SK-N-SH (cell line): ENCODE data around the gene LYRM4. TPM values are rescaled to one million over a fixed set of nuclear protein-coding genes. Genes with fewer than 3 reads are reported as not detected.

Source experiments
- CTCF ChIA-PET: fragments of 300-600, 350-600 bp; formaldehyde crosslinking; extraction: SDS; loops from one replicate; lab custom pipeline; 2021; lab: Yijun Ruan, JAX
- POLR2A ChIA-PET: fragments of 350-600 bp; sonication (Branson Sonifier 250); formaldehyde crosslinking; extraction: SDS; loops from one replicate; lab custom pipeline; 2020; ENCODE audit warnings: antibody characterized with exemption, inconsistent platforms; lab: Yijun Ruan, JAX
- DNase-seq: peaks from one replicate; pipeline ENCODE4 v3.0.0; 2012
- H2AFZ ChIP-seq: fragments of 200-600 bp; sonication (generic); 2 replicates; pipeline ENCODE4 v1.8.1; 2016; ENCODE audit warnings: antibody characterized with exemption, mild to moderate bottlenecking, low read depth
- H3F3A ChIP-seq: fragments of 200-600 bp; sonication (generic); replicated peaks from 2 replicates; pipeline ENCODE3; 2016; ENCODE audit warnings: antibody characterized with exemption, mild to moderate bottlenecking; ENCODE audit not compliant: insufficient read depth
- H3K27ac ChIP-seq, 2 experiments: fragments of 200-500 bp in 1 of 2; fragments of 200-600 bp in 1 of 2; sonication (Bioruptor generic) in 1 of 2; sonication (generic), shearing (Covaris generic) in 1 of 2; 2 replicates each; pipeline versions ENCODE4 v1.5.1 to v1.6.1; 2014 to 2016; ENCODE audit warnings: low read depth in 2 of 2, inconsistent platforms in 1 of 2, low read length in 1 of 2, mild to moderate bottlenecking in 1 of 2, mixed read lengths in 1 of 2
- H3K27me3 ChIP-seq: fragments of 200-600 bp; sonication (generic), shearing (Covaris generic); 2 replicates; pipeline ENCODE4 v1.6.1; 2016; ENCODE audit warnings: mixed run types; ENCODE audit not compliant: insufficient read depth
- H3K36me3 ChIP-seq, 2 experiments: fragments of 200-500 bp in 1 of 2; fragments of 200-600 bp in 1 of 2; sonication (Bioruptor generic) in 1 of 2; sonication (generic) in 1 of 2; replicated peaks in 1 of 2; 2 replicates each; pipeline versions ENCODE3 to v1.5.1; 2014 to 2016; ENCODE audit warnings: low read length in 1 of 2, mild to moderate bottlenecking in 1 of 2; ENCODE audit not compliant: insufficient read depth in 2 of 2, control insufficient read depth in 1 of 2
- H3K4me1 ChIP-seq, 2 experiments: fragments of 200-500 bp in 1 of 2; fragments of 200-600 bp in 1 of 2; sonication (Bioruptor generic) in 1 of 2; sonication (generic), shearing (Covaris generic) in 1 of 2; 2 replicates each; pipeline versions ENCODE4 v1.5.1 to v1.6.1; 2014 to 2016; ENCODE audit warnings: low read depth in 1 of 2, low read length in 1 of 2, mixed run types in 1 of 2; ENCODE audit not compliant: insufficient read depth in 2 of 2, control insufficient read depth in 1 of 2
- H3K4me2 ChIP-seq: fragments of 200-600 bp; sonication (generic), shearing (Covaris generic); 2 replicates; pipeline ENCODE4 v1.6.1; 2017; ENCODE audit warnings: mixed run types
- H3K4me3 ChIP-seq, 2 experiments: fragments of 200-500 bp in 1 of 2; fragments of 200-600 bp in 1 of 2; sonication (Bioruptor generic) in 1 of 2; sonication (generic), shearing (Covaris generic) in 1 of 2; 2 replicates each; pipeline versions ENCODE4 v1.5.1 to v1.8.1; 2014 to 2016; ENCODE audit warnings: low read depth in 2 of 2, inconsistent platforms in 1 of 2, low read length in 1 of 2, mild to moderate bottlenecking in 1 of 2, mixed read lengths in 1 of 2, moderate library complexity in 1 of 2
- H3K79me2 ChIP-seq: fragments of 200-600 bp; sonication (generic); 2 replicates; pipeline ENCODE4 v1.8.1; 2017; ENCODE audit warnings: mild to moderate bottlenecking; ENCODE audit not compliant: insufficient read depth
- H3K9ac ChIP-seq: fragments of 200-600 bp; sonication (generic); 2 replicates; pipeline ENCODE4 v1.6.1; 2017; ENCODE audit warnings: mixed run types
- H3K9me2 ChIP-seq: fragments of 200-600 bp; sonication (generic); 2 replicates; pipeline ENCODE4 v1.6.1; 2017; ENCODE audit warnings: mixed run types
- H3K9me3 ChIP-seq: fragments of 200-600 bp; sonication (generic); 2 replicates; pipeline ENCODE4 v1.6.1; 2017; ENCODE audit warnings: mixed run types, mild to moderate bottlenecking, moderate library complexity
- H4K20me1 ChIP-seq: fragments of 200-600 bp; sonication (generic); 2 replicates; pipeline ENCODE4 v1.6.1; 2017; ENCODE audit warnings: mild to moderate bottlenecking, mixed run types; ENCODE audit not compliant: insufficient read depth
- ELF1 ChIP-seq: IDR thresholded peaks from 2 replicates; pipeline ENCODE4 v1.4.0; 2012
- EP300 ChIP-seq, 2 experiments: IDR thresholded peaks; 2 replicates each; pipeline versions ENCODE4 v1.4.0 to v1.6.1; 2012; ENCODE audit warnings: borderline replicate concordance in 1 of 2, low read depth in 1 of 2, low read length in 1 of 2
- FOXJ3 ChIP-seq: sonication (generic); formaldehyde crosslinking; IDR thresholded peaks from 2 replicates; pipeline ENCODE4 v1.5.1; 2020; ENCODE audit warnings: mild to moderate bottlenecking, missing genetic modification reagents
- FOXM1 ChIP-seq: IDR thresholded peaks from 2 replicates; pipeline ENCODE4 v1.4.0; 2012; ENCODE audit warnings: low read depth, mild to moderate bottlenecking
- GATA2 ChIP-seq: sonication (generic); formaldehyde crosslinking; IDR thresholded peaks from 2 replicates; pipeline ENCODE4 v1.5.0; 2020; ENCODE audit warnings: mild to moderate bottlenecking, missing genetic modification reagents
- JUND ChIP-seq: IDR thresholded peaks from 2 replicates; pipeline ENCODE4 v1.4.0; 2012
- NFIC ChIP-seq: IDR thresholded peaks from 2 replicates; pipeline ENCODE4 v1.4.0; 2012; ENCODE audit warnings: borderline replicate concordance
- RAD21 ChIP-seq: IDR thresholded peaks from 2 replicates; pipeline ENCODE4 v1.6.1; 2012; ENCODE audit warnings: mild to moderate bottlenecking, low read length
- RFX5 ChIP-seq: IDR thresholded peaks from 2 replicates; pipeline ENCODE4 v1.6.1; 2012; ENCODE audit warnings: mild to moderate bottlenecking, improper control_type of control experiment, low read length
- RXRA ChIP-seq: IDR thresholded peaks from 2 replicates; pipeline ENCODE4 v1.4.0; 2012; ENCODE audit warnings: low read depth, mild to moderate bottlenecking, borderline replicate concordance
- SMC3 ChIP-seq: IDR thresholded peaks from 2 replicates; pipeline ENCODE4 v1.6.1; 2012; ENCODE audit warnings: low read depth, low read length, improper control_type of control experiment
- TAF1 ChIP-seq: IDR thresholded peaks from 2 replicates; pipeline ENCODE4 v1.6.1; 2012; ENCODE audit warnings: low read depth, mild to moderate bottlenecking, low read length, moderate library complexity, borderline replicate concordance
- TCF12 ChIP-seq: IDR thresholded peaks from 2 replicates; pipeline ENCODE4 v1.4.0; 2012
- WGBS: methylation state at CpG from one replicate; pipeline ENCODE4 v1.1.6; 2017; ENCODE audit warnings: low lambda C conversion rate; 5-methylcytosine and 5-hydroxymethylcytosine counted together
- polyA plus RNA-seq, 3 experiments: library from polyadenylated mRNA; depleted of rRNA; stranded (reverse); fragments of >200 nt; gene quantifications; 2 replicates each; pipeline ENCODE4 v1.2.3, GENCODE V29; 2012
- TF ChIP-seq, protein P1 (sequence below): fragments of 150-350 bp; IDR thresholded peaks from 2 replicates; pipeline ENCODE4 v1.6.1; 2016; ENCODE audit warnings: mild to moderate bottlenecking, low read depth, low read length
- TF ChIP-seq, protein P2 (sequence below): IDR thresholded peaks from 2 replicates; pipeline ENCODE4 v1.4.0; 2012; ENCODE audit warnings: low read depth, borderline replicate concordance
- TF ChIP-seq, protein P3 (sequence below): IDR thresholded peaks from 2 replicates; pipeline ENCODE4 v1.4.0; 2012; ENCODE audit warnings: low read depth
- TF ChIP-seq, protein P4 (sequence below): fragments of 150-350 bp; IDR thresholded peaks from 2 replicates; pipeline ENCODE4 v1.6.1; 2017; ENCODE audit warnings: antibody characterized with exemption, low read length, low read depth, borderline replicate concordance
- TF ChIP-seq, protein P5 (sequence below): IDR thresholded peaks from 2 replicates; pipeline ENCODE4 v1.6.1; 2012; ENCODE audit warnings: mild to moderate bottlenecking, low read depth, low read length, moderate library complexity

LYRM4 gene
- polyA plus RNA-seq, 1 of the 3 experiments (the other 2 are of a cell fraction): 37.2 TPM

DNA sequence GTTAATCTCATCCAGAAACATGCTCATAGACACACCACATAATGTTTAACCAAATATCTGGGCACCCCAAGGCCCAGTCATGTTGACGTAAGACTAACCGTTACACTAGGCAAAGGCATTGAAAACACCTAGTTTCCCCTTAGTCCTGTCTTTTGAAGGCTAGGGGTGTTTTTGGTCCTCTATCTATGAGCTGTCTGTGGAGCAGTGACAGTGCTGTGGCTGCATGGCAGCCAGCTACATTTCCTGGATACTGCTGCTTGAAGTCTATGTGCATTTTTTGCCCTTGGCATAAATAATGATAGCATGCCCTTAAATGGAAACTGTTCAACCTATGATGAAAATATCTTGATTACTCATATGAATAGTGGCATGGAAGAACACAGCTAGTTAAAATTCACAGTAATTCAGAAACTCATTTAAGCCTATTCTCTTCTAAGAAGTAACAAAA lies 19.2 kb upstream of the LYRM4 start:
- no peak overlapping the region for H3K9ac ChIP-seq
- no peak overlapping the region for H3K4me3 ChIP-seq
- H3K27ac ChIP-seq: no peak overlapping the region
- H3K9me3 ChIP-seq: no peaks in the 10 kb centered on the region
- peaks cover 0 to 3% of the 10 kb centered on the region in 2 experiments for H3K36me3 ChIP-seq
- no peaks in the 10 kb centered on the region for H3F3A ChIP-seq
- no peaks in the 10 kb centered on the region; a peak in 1 of 4 replicates for H3K4me1 ChIP-seq
- no peaks in the 10 kb centered on the region for H4K20me1 ChIP-seq
- H2AFZ ChIP-seq: no peak overlapping the region
- H3K79me2 ChIP-seq: peaks cover 4% of the 10 kb centered on the region; the same call in 1 of the 2 replicates
- DNase-seq: no peak
- TF ChIP-seq TCF12 (no peak), ELF1 (no peak), NFIC (no peak), JUND (no peak), TAF1 (no peak), SMC3 (no peak), FOXM1 (no peak), RAD21 (no peak), EP300 (IDR thresholded peaks at IDR 0.05; ENCODE audit: borderline replicate concordance in 1 of 2, low read depth in 1 of 2, low read length in 1 of 2) (no peak), GATA2 (no peak), RXRA (no peak), RFX5 (no peak), FOXJ3 (CRISPR knock-in tag) (no peak)
- TF ChIP-seq, protein P1, sequence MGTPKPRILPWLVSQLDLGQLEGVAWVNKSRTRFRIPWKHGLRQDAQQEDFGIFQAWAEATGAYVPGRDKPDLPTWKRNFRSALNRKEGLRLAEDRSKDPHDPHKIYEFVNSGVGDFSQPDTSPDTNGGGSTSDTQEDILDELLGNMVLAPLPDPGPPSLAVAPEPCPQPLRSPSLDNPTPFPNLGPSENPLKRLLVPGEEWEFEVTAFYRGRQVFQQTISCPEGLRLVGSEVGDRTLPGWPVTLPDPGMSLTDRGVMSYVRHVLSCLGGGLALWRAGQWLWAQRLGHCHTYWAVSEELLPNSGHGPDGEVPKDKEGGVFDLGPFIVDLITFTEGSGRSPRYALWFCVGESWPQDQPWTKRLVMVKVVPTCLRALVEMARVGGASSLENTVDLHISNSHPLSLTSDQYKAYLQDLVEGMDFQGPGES: no peak
- TF ChIP-seq, protein P2, sequence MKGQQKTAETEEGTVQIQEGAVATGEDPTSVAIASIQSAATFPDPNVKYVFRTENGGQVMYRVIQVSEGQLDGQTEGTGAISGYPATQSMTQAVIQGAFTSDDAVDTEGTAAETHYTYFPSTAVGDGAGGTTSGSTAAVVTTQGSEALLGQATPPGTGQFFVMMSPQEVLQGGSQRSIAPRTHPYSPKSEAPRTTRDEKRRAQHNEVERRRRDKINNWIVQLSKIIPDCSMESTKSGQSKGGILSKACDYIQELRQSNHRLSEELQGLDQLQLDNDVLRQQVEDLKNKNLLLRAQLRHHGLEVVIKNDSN: no peak
- TF ChIP-seq, protein P3, sequence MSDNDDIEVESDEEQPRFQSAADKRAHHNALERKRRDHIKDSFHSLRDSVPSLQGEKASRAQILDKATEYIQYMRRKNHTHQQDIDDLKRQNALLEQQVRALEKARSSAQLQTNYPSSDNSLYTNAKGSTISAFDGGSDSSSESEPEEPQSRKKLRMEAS: no peak
- TF ChIP-seq, protein P4, sequence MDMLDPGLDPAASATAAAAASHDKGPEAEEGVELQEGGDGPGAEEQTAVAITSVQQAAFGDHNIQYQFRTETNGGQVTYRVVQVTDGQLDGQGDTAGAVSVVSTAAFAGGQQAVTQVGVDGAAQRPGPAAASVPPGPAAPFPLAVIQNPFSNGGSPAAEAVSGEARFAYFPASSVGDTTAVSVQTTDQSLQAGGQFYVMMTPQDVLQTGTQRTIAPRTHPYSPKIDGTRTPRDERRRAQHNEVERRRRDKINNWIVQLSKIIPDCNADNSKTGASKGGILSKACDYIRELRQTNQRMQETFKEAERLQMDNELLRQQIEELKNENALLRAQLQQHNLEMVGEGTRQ: no peak
- TF ChIP-seq, protein P5, sequence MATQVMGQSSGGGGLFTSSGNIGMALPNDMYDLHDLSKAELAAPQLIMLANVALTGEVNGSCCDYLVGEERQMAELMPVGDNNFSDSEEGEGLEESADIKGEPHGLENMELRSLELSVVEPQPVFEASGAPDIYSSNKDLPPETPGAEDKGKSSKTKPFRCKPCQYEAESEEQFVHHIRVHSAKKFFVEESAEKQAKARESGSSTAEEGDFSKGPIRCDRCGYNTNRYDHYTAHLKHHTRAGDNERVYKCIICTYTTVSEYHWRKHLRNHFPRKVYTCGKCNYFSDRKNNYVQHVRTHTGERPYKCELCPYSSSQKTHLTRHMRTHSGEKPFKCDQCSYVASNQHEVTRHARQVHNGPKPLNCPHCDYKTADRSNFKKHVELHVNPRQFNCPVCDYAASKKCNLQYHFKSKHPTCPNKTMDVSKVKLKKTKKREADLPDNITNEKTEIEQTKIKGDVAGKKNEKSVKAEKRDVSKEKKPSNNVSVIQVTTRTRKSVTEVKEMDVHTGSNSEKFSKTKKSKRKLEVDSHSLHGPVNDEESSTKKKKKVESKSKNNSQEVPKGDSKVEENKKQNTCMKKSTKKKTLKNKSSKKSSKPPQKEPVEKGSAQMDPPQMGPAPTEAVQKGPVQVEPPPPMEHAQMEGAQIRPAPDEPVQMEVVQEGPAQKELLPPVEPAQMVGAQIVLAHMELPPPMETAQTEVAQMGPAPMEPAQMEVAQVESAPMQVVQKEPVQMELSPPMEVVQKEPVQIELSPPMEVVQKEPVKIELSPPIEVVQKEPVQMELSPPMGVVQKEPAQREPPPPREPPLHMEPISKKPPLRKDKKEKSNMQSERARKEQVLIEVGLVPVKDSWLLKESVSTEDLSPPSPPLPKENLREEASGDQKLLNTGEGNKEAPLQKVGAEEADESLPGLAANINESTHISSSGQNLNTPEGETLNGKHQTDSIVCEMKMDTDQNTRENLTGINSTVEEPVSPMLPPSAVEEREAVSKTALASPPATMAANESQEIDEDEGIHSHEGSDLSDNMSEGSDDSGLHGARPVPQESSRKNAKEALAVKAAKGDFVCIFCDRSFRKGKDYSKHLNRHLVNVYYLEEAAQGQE: no peak
- CTCF ChIA-PET: no interaction called here
- no peaks in the 10 kb centered on the region for H3K27me3 ChIP-seq
- 100% methylated on average over 2 of the region's 2 CpGs for WGBS
- POLR2A ChIA-PET: no interaction called here
- no peak overlapping the region for H3K4me2 ChIP-seq
- no peaks in the 10 kb centered on the region for H3K9me2 ChIP-seq
